Measurements from ENCODE around the gene HDAC7.
A peak's percentile ranks its signal among the peaks of the same experiment; 100 is the strongest.
"Not testable (repeated sequence)": the region's sequence is repeated elsewhere in the genome, so short reads cannot be mapped to it uniquely, and the experiment has no call there.

HDAC7 gene

DNA sequence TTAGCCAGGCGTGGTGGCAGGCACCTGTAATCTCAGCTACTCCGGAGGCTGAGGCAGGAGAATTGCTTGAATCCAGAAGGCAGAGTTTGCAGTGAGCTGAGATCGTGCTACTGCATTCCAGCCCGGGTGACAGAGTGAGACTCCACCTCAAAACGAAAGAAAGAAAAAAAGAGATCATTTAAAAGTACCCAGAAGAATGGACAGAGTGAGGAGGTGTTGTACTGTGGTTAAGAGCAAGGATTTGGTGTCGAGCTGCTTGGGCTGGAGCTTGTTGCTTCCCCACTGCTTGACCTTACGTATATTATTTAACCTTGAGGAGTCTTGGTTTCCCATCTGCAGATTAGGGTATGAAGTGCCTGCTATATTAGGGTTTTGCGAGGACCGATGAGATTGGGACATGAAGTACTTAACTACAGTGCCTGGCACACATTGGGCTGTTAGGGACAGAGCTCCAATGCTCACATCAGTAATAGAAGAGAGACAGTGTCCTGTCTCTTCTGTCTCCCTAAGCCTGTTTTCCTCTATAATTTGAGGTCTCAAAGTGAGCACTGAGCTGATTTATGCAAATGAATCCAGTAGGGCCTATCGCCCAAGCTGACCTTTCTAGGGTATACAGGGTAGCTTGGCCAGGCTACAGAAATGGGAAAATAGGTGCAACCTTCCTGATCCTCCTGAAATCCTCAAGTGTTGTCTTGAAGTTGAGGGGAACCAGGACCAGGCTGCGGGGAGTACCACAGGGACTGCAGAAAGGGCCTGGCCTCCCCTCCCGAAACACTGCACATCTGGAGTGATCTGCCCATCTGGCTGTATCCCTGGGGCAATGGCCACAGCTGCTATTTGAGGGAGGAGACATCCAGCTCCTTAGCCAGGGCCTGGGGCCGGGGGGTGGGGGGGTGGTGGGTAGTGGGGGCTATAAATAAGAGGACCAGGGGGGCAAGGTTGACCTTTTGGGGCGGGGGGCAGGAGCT lies 8.6 kb upstream of the HDAC7 start:
- DNase-seq = no peak

DNA sequence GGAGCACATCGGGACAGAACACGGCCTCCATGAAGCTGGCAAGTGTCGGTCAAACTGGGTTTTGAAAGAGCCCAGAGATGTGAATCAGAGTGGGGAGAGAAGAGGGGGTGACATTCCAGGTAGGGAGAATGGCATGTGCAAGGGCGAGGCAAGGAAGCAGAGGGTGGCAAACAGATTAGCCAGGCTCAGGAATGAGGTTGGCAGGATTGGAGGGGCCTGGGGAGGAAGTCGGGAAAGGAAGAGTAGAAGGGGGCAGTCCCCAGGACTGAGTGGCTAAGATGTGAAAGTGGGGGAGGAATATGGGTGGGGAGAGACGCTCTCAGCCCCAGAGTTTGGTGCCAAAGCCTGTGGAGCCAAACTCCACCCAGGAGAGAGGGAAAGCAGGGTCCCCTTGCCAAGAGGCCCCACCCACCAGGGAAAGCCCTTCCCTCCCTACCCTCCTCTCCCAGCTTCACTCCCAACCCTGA lies 5.5 kb upstream of the HDAC7 start:
- no peak for DNase-seq

DNA sequence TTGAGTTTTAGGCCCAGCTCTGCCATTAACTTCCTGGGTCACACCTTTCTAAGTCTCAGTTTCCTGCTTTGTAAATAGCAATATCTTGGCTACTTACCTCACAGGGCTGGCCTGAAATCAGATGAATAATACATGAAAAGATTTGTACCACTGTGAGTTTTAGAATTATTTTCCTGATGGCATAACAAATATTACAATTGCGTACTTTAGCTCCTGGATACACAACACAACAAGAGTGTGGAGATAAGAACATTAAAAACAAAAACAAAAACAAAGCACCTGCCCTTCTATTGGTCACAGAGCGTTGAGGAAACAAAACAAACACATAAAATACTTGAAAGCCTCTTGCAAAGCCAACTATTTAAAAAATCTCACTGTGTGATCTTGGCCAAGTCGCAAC lies 4.9 kb upstream of the HDAC7 start:
- DNase-seq = no peak

DNA sequence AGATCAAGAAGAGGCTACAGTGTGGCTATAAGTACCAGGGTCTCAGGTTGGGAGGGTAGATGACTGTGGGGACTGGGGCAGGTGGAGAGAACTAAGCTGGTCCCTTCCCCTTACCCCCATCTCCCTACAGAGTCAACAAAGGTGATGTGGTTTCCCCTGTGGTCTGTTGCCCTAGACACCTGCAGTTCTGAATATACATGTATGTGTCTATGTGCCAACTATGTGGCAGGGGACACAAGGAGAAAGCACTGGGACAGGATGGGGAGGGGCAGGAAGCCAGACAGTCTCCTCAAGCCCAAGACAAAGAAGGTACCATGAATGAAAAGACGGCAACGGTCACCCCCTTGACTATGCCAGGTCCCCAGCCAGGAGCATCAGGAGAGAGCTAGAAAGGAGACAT lies 4.5 kb upstream of the HDAC7 start:
- DNase-seq = no peak

DNA sequence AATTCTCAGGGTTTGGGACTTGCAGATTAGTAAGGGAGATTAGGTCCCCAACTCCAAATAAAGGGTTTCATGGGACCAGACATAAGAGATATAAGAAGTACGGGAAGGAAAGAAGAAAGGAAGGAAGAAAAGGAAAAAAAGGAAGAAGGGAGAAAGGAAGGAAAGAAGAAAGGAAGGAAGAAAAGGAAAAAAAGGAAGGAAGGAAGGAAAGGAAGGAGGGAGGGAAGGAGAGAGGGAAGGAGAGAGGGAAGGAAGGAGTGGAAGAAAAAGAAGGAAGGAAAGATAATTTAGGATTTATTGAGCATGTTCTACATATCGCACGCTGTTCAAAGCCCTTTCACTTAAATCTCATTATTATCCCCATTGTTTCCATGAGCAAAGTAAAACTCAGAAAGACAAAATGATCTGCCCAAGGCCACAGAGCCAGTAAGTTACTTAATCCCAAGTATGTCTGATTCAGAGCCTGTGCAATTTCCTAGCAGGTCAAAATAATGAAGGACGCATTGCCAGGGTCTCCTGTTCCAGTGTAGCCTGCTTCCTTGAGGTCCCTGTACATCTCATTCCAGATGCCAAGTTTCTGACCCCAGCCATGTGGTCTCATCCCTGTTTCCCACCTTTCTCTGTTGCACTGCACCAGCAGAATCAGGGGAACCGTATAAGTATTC lies 3.9 kb upstream of the HDAC7 start:
- DNase-seq = no peak

DNA sequence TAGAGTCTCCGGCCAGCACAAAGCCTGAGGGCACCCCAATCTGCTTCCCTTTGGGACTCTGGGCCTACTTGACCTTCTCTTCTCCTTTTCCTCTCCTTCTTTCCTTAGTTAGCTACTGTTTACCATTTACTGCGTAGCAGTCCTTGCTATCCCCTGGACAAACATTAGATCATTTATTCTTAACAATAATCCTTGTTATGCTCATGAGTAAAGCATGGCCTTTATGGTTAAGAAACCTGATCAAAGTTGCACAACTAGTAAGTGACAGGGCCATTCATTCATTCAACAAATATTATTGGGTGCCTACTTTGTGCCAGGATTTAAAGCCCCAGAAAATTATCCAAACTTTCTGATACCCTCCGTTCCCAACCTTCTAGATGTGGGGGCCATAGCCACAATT lies 3.2 kb upstream of the HDAC7 start:
- no peak for DNase-seq

DNA sequence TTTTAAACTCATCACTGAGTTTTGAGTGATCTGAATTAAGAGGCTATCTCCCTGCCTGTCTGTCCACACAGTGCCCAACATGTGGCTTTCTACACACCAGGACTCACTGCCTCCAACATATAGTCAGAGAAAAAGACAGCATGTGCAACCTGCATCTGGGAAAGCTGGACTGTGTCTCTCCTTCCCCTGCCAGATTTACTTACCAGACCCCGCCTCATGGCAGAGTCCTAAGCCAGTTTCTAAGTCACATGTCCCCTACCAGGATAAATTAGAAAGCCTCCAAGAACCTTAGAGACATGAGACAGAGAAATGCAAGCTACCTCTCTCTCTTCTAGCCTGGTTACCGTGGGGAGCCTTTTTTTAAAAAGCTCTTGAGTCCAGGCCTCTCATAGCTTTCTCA lies 2.7 kb upstream of the HDAC7 start:
- no peak for DNase-seq

DNA sequence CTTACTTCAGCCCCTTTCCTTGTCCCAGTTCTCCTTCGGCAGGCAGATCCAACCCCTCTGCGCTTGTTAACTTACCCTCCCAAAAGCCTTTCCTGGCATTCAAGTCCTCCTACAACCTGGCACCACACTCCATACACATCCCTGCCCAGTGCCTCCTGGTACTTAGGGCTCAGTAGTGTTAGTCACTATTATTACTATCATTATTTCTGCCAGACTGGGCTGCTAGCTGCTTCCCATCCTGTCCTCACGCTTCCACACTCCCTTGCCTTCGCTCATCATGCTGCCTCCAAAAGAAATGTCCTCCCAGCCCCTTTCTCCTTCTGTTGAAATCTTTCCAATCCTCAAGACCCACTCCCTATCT lies 1.6 kb upstream of the HDAC7 start:
- peak; percentile 6 for DNase-seq

DNA sequence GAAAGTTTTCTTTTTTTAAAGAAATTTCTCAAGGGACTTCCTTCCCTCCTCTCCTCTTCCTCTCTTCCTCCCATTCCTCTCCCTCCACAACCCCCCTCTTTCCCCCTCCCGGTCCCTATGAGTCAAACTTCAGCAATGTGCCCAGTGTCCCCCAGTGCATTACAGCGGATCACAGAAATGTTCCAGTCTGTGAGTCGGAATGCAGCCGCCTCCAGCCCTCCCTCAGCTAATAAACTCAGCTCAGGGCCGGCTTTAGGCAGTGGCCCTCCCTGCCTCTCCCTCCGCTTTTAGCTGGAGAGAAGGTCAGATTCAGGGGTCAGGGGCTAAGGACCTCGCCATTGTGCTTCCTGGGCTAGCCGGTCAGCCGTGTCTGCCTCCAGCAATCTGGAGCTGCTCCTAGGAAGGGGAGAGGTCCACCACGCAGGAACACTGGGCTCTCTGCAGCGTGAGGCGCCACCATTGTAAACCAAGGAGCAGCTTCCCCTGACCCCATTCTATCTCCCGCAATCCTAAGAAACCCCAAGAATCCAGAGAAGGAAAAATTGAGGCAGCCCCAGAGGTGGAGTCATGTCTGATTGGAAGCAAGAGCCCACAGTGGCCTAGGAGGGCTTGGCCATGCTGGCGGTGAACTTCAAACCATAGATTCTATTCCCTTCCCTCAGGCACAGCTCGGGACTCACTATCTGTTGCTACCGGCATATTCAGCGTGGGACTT lies 1.1 kb upstream of the HDAC7 start:
- DNase-seq = peak; percentile 13

DNA sequence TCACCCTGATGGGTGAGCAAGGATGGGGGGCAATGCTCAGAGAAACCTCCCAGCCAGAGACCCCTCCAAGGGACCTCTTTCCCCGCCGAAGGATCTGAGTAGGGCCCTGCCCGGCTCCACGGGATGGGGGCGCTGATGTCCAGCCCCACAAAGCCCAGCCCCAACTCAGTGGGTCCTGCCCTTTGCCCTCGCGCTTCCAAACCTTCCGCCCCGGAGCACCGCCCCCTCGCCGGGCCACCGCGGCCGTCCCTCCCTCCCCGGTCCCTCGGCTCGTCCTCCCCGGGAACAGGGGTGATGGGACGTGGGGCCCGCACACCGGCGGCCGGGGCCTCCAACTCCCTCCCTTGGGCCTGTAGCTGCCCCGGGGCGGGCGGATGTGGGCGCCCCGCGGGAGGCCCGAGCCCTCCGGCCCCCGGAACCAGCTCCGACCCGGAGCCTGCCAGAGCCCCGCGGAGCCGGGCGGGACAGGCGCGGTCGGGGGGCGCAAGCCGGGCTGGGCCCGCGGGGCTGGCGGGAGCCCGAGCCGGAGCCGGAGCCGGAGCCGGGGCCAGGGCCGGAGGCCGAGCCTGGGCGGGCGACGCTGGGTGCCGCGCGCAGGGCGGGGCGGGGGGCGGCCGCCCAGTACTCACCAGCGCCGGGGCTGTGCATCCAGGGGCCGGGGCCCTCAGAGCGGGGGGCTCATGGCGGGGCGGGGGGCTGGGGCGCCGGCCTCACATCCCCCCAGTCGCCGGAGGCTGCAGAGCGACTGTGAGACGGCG lies 386 bp downstream of the HDAC7 start:
- DNase-seq = peak; percentile 46

DNA sequence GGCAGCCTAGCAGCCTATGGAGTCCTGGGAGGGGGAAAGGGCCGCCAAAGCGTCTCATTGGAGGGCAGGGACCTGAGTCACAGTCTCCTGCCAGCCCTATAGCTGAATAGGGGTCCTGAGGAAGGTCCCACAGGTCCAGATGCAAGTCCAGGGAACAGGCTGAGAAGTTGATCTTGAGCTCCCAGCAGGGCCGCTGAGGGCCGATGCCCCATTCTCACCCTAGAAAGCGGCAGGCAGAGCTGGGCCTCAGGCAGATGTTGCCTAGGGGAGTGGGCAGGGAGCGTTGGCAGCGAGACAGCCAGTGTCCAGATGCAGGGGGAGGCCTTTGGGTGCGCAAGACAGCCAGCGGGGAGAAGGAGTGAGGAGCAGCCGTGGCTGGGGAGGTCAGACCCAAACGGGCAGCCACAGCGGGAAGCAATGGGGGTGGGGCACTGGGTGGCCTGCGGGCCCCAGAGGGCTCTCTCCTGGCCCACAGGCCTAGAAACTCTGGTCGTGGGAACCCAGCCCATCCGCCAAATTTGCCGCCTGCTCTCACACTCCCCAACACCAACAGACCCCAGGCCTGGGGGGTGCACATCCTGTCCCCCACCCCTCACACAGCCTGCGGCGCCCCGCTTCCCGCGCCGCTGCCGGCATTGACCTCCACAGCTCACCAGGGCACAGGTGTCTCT lies 1.1 kb downstream of the HDAC7 start:
- DNase-seq = peak; percentile 44

DNA sequence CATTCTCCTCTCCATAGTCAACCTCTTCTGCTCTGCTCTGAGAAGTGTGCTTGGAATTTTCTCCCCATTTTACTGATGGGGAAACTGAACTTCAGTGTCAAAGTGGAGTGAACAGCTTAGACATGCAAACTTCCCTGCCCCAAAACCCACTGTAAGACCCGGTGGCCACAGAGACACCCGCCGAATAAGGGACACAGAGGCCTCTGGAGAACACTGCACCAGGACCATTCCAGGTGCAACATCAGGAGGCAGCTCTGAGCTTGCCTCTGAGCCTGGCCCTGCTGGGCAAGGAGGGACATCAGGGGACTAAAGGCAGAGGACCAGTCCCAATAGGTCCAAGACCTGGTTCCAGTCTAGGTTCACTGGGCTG lies 1.7 kb downstream of the HDAC7 start:
- no peak for DNase-seq

DNA sequence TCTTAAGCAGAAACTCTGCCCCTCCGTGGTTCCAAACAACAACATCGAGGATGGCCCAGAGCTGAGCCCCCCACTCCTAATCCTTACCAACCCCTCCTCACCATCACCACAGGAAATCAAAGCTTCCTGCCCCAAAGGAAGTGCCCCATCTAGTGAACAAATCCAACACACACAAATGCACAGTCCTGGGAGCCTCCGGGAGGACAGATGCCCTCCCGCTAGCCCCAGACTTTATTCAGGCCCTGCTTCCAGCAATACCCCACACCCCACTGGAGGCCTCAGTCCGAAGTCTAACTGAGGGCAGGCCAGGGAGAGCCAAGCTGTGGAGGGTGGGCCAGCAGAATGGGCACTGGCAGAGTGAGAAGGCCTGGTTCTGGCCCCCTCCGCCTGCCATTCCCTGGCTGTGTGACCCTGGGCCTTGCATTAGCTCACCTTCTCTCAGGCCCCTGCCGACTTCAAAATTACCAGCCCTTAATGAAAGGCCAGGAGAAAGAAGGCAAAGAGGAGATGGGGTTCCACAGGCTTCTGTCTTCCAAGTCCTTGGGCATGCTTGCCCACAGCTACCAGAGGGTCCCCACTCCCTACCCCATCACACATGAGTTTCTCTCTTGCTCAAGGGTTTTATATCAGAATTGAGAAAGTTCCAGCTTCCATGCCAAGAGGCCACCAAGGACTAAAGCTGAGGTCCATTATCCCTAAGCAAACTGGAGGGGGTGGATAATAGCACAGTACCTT lies 2.3 kb downstream of the HDAC7 start:
- no peak for DNase-seq

DNA sequence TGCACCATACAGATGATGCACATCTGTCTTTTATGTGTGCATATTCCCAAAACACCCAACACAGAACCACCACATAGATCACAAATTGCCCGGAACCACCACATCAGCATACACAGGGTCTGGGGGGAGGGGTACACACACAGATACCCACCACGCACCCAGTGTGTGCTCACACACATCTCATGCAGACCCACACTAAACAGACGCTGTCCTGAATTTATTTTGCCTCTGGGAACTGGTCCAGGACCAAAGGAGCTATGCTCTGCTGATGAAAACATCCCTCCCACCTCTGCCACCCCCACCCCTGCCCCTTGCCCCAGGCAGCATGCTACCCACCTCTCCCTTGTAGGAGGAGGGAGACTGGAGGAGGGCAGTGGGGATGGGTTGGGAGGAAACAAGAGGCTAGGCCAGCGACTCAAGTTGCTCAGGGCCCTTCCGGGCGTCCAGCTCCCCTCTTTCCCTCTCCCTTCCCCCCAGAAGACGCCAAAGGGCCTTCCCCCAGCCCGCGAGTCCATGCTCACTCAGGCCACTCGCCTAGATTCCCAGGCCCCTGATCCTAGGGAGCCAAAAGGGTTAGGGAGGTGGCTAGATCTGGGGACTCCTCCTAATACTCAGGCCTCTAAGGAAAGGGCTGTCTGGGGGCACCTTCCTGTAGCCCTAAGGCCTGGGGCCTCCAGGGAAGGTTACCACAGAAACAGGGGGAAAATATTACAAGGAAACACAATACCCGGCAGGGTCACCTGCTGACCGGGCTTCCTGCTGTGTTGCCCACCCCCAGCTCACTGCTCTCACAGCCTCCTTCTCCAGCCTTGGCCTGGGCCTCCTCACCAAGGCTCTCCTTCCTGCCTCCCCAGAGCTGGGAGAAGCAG lies 3.1 kb downstream of the HDAC7 start:
- no peak for DNase-seq

DNA sequence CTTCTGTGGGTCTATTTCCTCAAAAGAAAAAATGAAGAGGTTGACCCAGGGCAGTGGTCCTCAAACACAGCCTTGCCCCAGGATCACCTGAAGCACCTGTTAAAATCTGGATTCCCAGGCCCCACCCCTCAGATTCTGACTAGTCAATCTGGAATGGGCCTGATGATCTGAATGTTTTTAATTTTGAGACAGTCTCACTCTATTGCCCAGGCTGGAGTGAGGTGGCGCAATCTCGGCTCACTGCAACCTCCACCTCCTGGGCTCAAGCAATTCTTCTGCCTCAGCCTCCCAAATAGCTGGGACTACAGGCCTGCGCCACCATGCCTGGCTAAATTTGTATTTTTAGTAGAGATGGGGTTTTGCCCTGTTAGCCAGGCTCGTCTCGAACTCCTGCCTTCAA lies 4.3 kb downstream of the HDAC7 start:
- not testable (repeated sequence) for DNase-seq

DNA sequence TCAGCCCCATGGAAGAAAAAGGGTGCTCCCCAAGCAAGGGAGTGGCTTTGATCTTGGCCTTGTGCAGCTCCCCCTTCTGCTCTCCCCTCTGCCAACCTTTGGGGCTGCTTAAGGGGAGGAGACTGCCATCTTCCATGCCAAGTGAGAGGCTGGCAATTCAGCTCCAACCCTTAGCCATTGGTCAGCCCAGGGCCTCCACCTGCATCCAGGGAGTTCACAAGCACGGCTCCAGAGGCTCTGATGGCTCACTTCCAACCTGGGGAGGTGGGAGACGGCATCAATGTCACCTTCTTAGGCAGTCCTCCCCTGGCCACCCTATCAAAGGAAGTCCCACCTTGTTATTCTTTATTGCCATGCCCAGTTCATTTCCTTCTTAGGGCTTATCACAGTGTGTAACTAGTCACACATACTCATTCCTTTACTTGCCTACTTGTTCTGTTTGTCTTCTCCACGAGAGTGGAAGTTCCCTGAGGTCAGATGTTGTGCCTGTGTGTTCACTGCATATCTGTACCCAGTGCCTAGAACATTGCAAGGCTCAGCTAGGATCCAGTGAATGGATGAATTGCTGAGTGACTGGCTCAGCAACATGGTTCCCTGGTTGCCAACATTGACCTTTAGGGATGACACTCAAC lies 5.0 kb downstream of the HDAC7 start:
- DNase-seq = no peak

DNA sequence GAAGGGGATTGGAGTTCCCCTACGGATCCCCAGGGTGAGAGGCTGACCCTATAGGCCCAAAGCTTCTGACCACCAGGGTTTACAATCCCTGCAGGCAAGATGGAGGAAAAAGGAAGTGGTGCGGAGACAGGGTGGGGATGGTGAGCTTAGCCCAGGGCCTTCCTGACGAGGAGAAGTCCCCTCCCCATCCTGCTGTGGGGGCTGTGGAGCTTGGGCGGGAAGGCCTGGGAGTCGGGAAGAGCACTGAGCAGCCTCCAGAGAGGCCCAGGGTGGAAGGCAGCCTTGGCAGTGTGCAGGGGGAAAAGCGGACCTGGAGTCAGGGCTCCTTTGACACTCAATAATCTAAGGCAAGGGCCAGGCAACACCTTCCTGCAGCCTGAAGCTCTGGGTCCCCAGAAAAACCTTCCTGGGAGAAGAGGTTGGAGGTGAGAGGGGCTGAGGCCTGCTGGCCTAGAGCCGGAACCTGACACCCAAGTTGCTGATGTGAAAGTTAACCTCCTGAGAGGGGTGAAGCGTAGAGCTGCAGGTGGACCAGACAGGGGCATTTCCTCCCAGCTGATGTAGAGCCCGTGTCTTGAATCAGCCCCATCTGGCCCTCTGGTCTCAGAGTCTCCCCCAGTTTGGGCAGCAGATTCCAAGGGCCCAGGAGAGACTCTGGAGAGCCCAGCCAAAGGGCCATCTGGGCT lies 6.0 kb downstream of the HDAC7 start:
- no peak for DNase-seq

DNA sequence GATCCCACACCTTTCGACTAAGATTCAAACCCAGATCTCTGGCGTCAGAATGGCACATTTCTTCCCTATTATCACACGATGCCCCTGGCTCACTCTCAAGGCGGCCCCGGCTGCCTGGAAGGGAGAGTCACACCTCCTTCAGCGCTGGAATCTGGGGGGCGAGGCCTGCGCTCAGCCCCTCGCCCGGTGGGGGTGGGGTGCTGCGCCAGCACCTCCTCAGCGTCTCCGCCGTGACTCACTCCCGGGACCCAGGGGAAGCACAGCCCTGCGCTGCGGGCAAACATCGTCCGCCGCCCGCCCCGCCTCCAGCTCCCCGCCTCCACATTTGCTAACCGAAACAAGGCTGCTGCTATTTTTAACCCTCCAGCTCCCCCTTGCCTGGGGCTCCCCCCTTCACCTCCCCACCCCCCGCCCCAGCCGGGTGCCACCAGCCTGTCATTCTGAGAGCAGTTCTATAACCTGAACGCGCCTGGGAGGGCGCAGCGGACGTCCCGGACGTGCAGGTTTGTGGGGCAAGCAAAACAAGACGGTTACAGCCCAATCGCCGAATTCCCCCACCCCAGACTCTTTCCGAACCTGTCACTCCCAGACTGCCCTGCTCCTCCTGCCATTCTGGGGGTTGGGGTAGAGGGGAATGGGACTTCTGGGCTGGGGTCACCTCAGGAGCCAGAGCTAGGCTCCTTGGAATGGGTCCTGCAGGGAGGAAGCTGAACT lies 6.7 kb downstream of the HDAC7 start:
- DNase-seq = peak; percentile 96
